Measurements from ENCODE around the gene RYR1. TPM values are rescaled to one million over a fixed set of nuclear protein-coding genes. Genes with fewer than 3 reads are reported as not detected.

Gene RYR1
- total and polyA plus RNA-seq, 8 donors = 1.5 to 5.8 (median 3.6) TPM

DNA sequence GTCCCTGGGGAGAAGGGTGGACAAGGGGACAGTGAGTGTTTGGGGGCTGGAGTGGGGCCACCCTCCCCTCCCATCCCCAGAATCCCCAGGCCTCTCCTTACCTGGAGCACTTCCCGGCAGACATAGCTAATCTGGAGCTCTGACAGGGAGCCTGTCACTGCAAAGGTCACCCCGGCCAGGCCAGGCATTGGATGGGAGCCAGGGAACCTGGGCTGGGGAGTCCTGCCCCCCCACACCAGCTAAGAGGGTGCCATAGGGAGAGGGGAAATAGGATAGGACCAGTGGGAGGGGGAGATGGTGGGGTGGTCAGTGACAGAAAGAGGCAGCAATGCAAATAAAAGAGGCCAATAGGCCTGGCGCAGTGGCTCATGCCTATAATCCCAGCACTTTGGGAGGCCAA is 180.8 kb downstream of the RYR1 start:
- DNase-seq = no peak
- no peak overlapping the region for H3K4me3 ChIP-seq
- ATAC-seq = no peak
- peaks cover 0 to 14% of the 10 kb centered on the region in 2 donors for H3K4me1 ChIP-seq
- H3K27ac ChIP-seq = no peak overlapping the region
- H3K36me3 ChIP-seq = no peaks in the 10 kb centered on the region
- intact Hi-C loops (cut with DNase I) = loop anchor here in 1 of 2 donors (10.0 kb wide), 1 partner anchor 209 kb away; the partner anchor contains the start of gene FAM98C
- TF ChIP-seq, protein P1, sequence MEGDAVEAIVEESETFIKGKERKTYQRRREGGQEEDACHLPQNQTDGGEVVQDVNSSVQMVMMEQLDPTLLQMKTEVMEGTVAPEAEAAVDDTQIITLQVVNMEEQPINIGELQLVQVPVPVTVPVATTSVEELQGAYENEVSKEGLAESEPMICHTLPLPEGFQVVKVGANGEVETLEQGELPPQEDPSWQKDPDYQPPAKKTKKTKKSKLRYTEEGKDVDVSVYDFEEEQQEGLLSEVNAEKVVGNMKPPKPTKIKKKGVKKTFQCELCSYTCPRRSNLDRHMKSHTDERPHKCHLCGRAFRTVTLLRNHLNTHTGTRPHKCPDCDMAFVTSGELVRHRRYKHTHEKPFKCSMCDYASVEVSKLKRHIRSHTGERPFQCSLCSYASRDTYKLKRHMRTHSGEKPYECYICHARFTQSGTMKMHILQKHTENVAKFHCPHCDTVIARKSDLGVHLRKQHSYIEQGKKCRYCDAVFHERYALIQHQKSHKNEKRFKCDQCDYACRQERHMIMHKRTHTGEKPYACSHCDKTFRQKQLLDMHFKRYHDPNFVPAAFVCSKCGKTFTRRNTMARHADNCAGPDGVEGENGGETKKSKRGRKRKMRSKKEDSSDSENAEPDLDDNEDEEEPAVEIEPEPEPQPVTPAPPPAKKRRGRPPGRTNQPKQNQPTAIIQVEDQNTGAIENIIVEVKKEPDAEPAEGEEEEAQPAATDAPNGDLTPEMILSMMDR (IDR thresholded peaks at IDR 0.05) = no peak
- H3K9me3 ChIP-seq = no peaks in the 10 kb centered on the region
- H3K27me3 ChIP-seq = no peaks in the 10 kb centered on the region

DNA sequence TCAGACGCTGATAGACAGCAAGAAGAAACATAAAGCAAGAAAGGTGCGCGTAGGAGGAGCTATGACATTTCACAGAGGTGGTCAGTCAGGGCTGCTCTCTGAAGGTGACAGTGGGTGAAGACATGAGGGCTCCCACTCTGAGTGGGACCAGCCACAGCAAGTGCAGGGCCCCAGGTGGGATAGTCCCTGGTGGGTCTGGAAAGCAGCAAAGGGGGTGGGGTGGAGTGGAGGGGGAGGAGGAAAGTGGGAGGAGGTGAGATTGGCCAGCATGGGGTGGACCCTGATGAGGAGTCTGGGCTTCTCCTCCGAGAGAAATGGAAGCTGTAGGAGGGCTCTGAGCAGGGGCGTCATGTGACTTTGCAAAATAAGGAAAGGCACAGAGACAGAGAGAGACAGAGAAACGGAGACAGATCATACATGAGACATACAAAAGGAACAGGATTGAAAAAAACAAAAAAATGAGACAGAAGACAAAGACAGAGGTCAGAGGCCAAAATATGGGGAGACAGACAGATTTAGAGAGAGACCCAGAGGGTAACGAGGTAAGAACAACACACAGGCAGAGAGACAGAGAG is 181.6 kb downstream of the RYR1 start:
- Histone ChIP-seq H3K36me3 (no peaks in the 10 kb centered on the region), H3K27me3 (no peaks in the 10 kb centered on the region), H3K4me1 (peaks cover 7 to 20% of the 10 kb centered on the region in 2 donors), H3K27ac (no peak overlapping the region), H3K9me3 (no peaks in the 10 kb centered on the region), H3K4me3 (no peak overlapping the region)
- intact Hi-C loops (cut with DNase I) = loop anchor here in 1 of 2 donors (10.0 kb wide), 1 partner anchor 210 kb away; the partner anchor contains the start of gene FAM98C
- DNase-seq (no peak), ATAC-seq (no peak)
- TF ChIP-seq, protein P1 (IDR thresholded peaks at IDR 0.05) = no peak

DNA sequence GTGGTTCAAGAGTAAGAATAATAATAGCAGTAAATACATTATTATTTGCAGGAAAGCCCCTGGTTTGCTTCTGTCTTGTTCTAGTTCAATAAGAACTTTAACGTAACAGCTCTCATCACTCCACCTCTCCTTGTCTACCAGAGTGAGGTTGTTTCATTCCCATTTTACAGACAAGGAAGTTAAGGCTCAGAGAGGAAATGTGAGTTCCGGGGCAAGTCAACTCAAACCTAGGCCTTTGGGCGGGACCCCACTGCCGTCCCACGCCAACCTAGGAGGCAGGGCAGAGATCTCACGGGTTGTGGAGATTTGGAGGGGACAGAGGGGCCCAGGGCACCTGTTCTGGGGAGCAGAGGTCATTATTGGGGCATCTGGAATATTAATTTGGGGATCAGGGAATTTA is 182.8 kb downstream of the RYR1 start:
- no peaks in the 10 kb centered on the region for H3K9me3 ChIP-seq
- ATAC-seq (no peak), DNase-seq (no peak)
- no peak overlapping the region for H3K27ac ChIP-seq
- intact Hi-C loops (cut with DNase I) = loop anchor here in 1 of 2 donors (10.0 kb wide), 1 partner anchor 211 kb away; the partner anchor contains the start of gene FAM98C
- peaks cover 0 to 11% of the 10 kb centered on the region in 2 donors for H3K36me3 ChIP-seq
- peaks cover 9 to 28% of the 10 kb centered on the region in 2 donors for H3K4me1 ChIP-seq
- H3K27me3 ChIP-seq = no peaks in the 10 kb centered on the region
- TF ChIP-seq, protein P1 (IDR thresholded peaks at IDR 0.05) = no peak
- H3K4me3 ChIP-seq = peak overlapping the region in 1 of 2 donors; percentile 75

DNA sequence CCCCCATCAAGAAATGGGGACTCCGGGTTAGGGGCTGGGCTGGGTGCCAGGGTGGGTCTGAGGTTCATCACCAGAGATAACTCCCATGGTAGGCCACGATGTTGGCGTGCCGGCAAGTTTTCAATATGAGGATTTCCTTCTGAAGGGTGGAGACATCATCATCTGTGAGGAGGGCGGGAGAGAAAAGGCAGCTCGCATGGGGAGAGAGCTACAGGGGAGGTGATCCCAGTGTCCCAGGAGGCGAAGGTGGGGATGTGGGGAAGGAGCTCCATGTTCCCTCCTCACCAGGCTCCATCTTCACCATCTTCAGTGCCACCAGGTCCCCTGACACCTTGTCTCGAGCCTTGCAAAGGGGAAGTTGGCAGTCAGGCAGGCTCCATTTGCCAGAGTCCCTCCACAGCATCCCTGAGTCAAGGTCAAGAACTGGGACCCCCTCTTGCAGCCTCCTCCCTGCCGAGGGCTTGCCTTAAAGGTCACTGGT is 183.8 kb downstream of the RYR1 start:
- Histone ChIP-seq H3K9me3 (no peaks in the 10 kb centered on the region), H3K27ac (peak overlapping the region in 1 of 2 donors; percentile 84), H3K4me3 (peak overlapping the region in 1 of 2 donors; percentile 75), H3K27me3 (no peaks in the 10 kb centered on the region), H3K36me3 (peaks cover 0 to 22% of the 10 kb centered on the region in 2 donors), H3K4me1 (peaks cover 9 to 28% of the 10 kb centered on the region in 2 donors)
- DNase-seq (no peak), ATAC-seq (no peak)
- TF ChIP-seq, protein P1 (IDR thresholded peaks at IDR 0.05) = no peak
- intact Hi-C loops (cut with DNase I) = loop anchor here in 1 of 2 donors (10.0 kb wide), 1 partner anchor 213 kb away; the partner anchor contains the start of gene FAM98C

Measured in left lung (tissue), 10 donors.